Breast epithelium (tissue), 3 donors: ENCODE data around the gene ULK4.

Experiments
- CTCF ChIP-seq, 3 donors: fragments of 450-650 bp; IDR thresholded peaks; one replicate each; pipeline ENCODE4 v1.5.1; 2016 to 2017; ENCODE audit warnings: antibody characterized with exemption in 3 of 3, mild to moderate bottlenecking in 3 of 3, moderate library complexity in 3 of 3
- POLR2A ChIP-seq: fragments of 450-650 bp; IDR thresholded peaks from one replicate; pipeline ENCODE4 v1.6.1; 2016; ENCODE audit warnings: antibody characterized with exemption, mild to moderate bottlenecking, moderate library complexity
- POLR2AphosphoS5 ChIP-seq, 3 donors: sonication (generic); formaldehyde crosslinking; IDR thresholded peaks; one replicate each; pipeline ENCODE4 v1.6.1; 2017; ENCODE audit warnings: antibody characterized with exemption in 3 of 3

- TF ChIP-seq POLR2AphosphoS5 (IDR thresholded peaks at IDR 0.05) (no peak), POLR2A (no peak), CTCF (IDR thresholded peaks at IDR 0.05) (no peak)
These were observed 261.7 kb downstream of the ULK4 start for GRCh38 chr3:41700155-41700554.
